Caco-2 (cell line): Measurements from ENCODE around the gene PCDH15. TPM values are rescaled to one million over a fixed set of nuclear protein-coding genes. Genes with fewer than 3 reads are reported as not detected.

Experiments used
- BruUV-seq: library from RNA; stranded (reverse); fragments of 400-500 nt; replicated peaks from 2 replicates; lab custom pipeline; 2021; lab: Mats Ljungman, UMichigan
- CTCF ChIA-PET: fragments of 300-600 bp; sonication (Branson Sonifier 250); formaldehyde crosslinking; loops from one replicate; lab custom pipeline; 2022; ENCODE audit warnings: antibody characterized with exemption; lab: Charles Lee
- POLR2A ChIA-PET: fragments of 300-600 bp; sonication (Branson Sonifier 250); formaldehyde crosslinking; loops from one replicate; lab custom pipeline; 2022; ENCODE audit warnings: antibody characterized with exemption; lab: Charles Lee
- DNase-seq, 2 experiments: peaks; one replicate each; pipeline versions ENCODE4 v3.0.0 to v3.0.0-alpha.2; 2020 to 2022
- H3K27me3 ChIP-seq: replicated peaks from 2 replicates; pipeline ENCODE4 v1.6.0; 2011; ENCODE audit warnings: low read length; ENCODE audit not compliant: control insufficient read depth, insufficient read depth
- H3K36me3 ChIP-seq: 2 replicates; pipeline ENCODE4 v1.5.1; 2011; ENCODE audit warnings: low read length; ENCODE audit not compliant: control insufficient read depth, insufficient read depth
- H3K4me1 ChIP-seq: fragments of 250-450 bp; sonication (Bioruptor Pico); 2 replicates; pipeline ENCODE4 v1.5.1; 2020; ENCODE audit warnings: mild to moderate bottlenecking
- H3K4me3 ChIP-seq: 2 replicates; pipeline ENCODE4 v1.5.1; 2011; ENCODE audit warnings: low read depth, mild to moderate bottlenecking, control low read depth, low read length
- H3K9me3 ChIP-seq: fragments of 250-450 bp; sonication (Bioruptor Pico); 2 replicates; pipeline ENCODE4 v1.5.1; 2020; ENCODE audit warnings: mild to moderate bottlenecking, moderate library complexity
- H3K27ac Mint-ChIP-seq: one replicate; pipeline ENCODE4 v1.8.0; 2022; ENCODE audit warnings: mixed read lengths; ENCODE audit not compliant: unreplicated experiment
- H3K27me3 Mint-ChIP-seq: one replicate; pipeline ENCODE4 v1.8.0; 2022; ENCODE audit warnings: mixed read lengths; ENCODE audit not compliant: insufficient read depth, unreplicated experiment
- H3K36me3 Mint-ChIP-seq: one replicate; pipeline ENCODE4 v1.8.0; 2022; ENCODE audit warnings: mild to moderate bottlenecking, mixed read lengths; ENCODE audit not compliant: insufficient read depth, unreplicated experiment
- H3K4me1 Mint-ChIP-seq: one replicate; pipeline ENCODE4 v1.8.0; 2022; ENCODE audit warnings: low read depth, mixed read lengths; ENCODE audit not compliant: unreplicated experiment
- H3K4me3 Mint-ChIP-seq: one replicate; pipeline ENCODE4 v1.8.0; 2022; ENCODE audit warnings: mild to moderate bottlenecking, moderate library complexity, mixed read lengths; ENCODE audit not compliant: unreplicated experiment
- H3K9me3 Mint-ChIP-seq: one replicate; pipeline ENCODE4 v1.8.0; 2022; ENCODE audit warnings: mixed read lengths; ENCODE audit not compliant: unreplicated experiment
- CTCF ChIP-seq, 2 experiments: fragments of 200-600 bp in 1 of 2; IDR thresholded peaks; 1 replicate in 1 of 2; 2 replicates in 1 of 2; pipeline versions ENCODE4 v1.5.1 to v1.8.0; 2011 to 2022; ENCODE audit warnings: antibody characterized with exemption in 1 of 2, control low read depth in 1 of 2, inconsistent platforms in 1 of 2, low read depth in 1 of 2, low read length in 1 of 2, mild to moderate bottlenecking in 1 of 2, moderate library complexity in 1 of 2; ENCODE audit not compliant: insufficient read depth in 1 of 2, severe bottlenecking in 1 of 2, unreplicated experiment in 1 of 2
- intact Hi-C: fragments of 100-400 bp; cut with micrococcal nuclease; formaldehyde crosslinking; loops from one replicate; pipeline ENCODE4 v1.10.0; 2022; ENCODE audit not compliant: unreplicated experiment
- total RNA-seq: library from RNA; stranded (reverse); gene quantifications from 2 replicates; pipeline ENCODE4 v1.2.3, GENCODE V29; 2022

Gene PCDH15
- total RNA-seq, 1 experiment from 2014 or later: 0.02 TPM

GRCh38 chr10:53978301-53978700, 822.7 kb downstream of the PCDH15 start:
- Histone ChIP-seq H3K4me1 (no peaks in the 10 kb centered on the region), H3K9me3 (no peaks in the 10 kb centered on the region), H3K4me3 (no peak overlapping the region), H3K27me3 (no peaks in the 10 kb centered on the region), H3K36me3 (no peaks in the 10 kb centered on the region)
- CTCF ChIA-PET: no interaction called here
- Mint-ChIP-seq H3K27me3 (no peaks in the 10 kb centered on the region), H3K4me1 (no peaks in the 10 kb centered on the region), H3K27ac (no peak overlapping the region), H3K4me3 (no peak overlapping the region), H3K9me3 (no peaks in the 10 kb centered on the region), H3K36me3 (no peaks in the 10 kb centered on the region)
- DNase-seq: no peak
- no peak for TF ChIP-seq CTCF (IDR thresholded peaks at IDR 0.05; ENCODE audit: insufficient read depth in 1 of 2, low read depth in 1 of 2, low read length in 1 of 2, severe bottlenecking in 1 of 2, unreplicated experiment in 1 of 2)
- POLR2A ChIA-PET: no interaction called here
- BruUV-seq: no TSS peak
- intact Hi-C loops: loop anchor here (5.0 kb wide), 1 partner anchor 51 kb away; no protein-coding TSS in a partner anchor

- Histone ChIP-seq H3K36me3 (no peaks in the 10 kb centered on the region), H3K27me3 (no peaks in the 10 kb centered on the region), H3K9me3 (no peaks in the 10 kb centered on the region), H3K4me3 (no peak overlapping the region), H3K4me1 (no peaks in the 10 kb centered on the region)
- ChIA-PET CTCF (interaction anchor here (0.5 kb wide), 1 partner anchor 242 kb away, joined by 5 read pairs; no protein-coding TSS in a partner anchor), POLR2A (no interaction called here)
- H3K27ac Mint-ChIP-seq: no peak overlapping the region
- H3K4me1 Mint-ChIP-seq: no peaks in the 10 kb centered on the region
- no peak for DNase-seq
- intact Hi-C loops: loop anchor here (5.0 kb wide), 1 partner anchor 50 kb away; no protein-coding TSS in a partner anchor
- BruUV-seq: no TSS peak
- H3K36me3 Mint-ChIP-seq: no peaks in the 10 kb centered on the region
- no peak overlapping the region for H3K4me3 Mint-ChIP-seq
- no peaks in the 10 kb centered on the region for H3K27me3 Mint-ChIP-seq
- no peaks in the 10 kb centered on the region for H3K9me3 Mint-ChIP-seq
- no peak for TF ChIP-seq CTCF (IDR thresholded peaks at IDR 0.05; ENCODE audit: insufficient read depth in 1 of 2, low read depth in 1 of 2, low read length in 1 of 2, severe bottlenecking in 1 of 2, unreplicated experiment in 1 of 2)
Observed at GRCh38 chr10:53977267-53977666, 823.8 kb downstream of the PCDH15 start.

- intact Hi-C loops: loop anchor here (5.0 kb wide), 1 partner anchor 360 kb away; no protein-coding TSS in a partner anchor
- no peaks in the 10 kb centered on the region for H3K4me1 ChIP-seq
- no peaks in the 10 kb centered on the region for H3K36me3 Mint-ChIP-seq
- no peaks in the 10 kb centered on the region for H3K36me3 ChIP-seq
- H3K27me3 ChIP-seq: no peaks in the 10 kb centered on the region
- BruUV-seq: no TSS peak
- no peaks in the 10 kb centered on the region for H3K27me3 Mint-ChIP-seq
- no peak for DNase-seq
- peaks cover 3% of the 10 kb centered on the region; the same call in 1 of the 2 replicates for H3K9me3 ChIP-seq
- no peak for TF ChIP-seq CTCF (IDR thresholded peaks at IDR 0.05; ENCODE audit: insufficient read depth in 1 of 2, low read depth in 1 of 2, low read length in 1 of 2, severe bottlenecking in 1 of 2, unreplicated experiment in 1 of 2)
- no peaks in the 10 kb centered on the region for H3K9me3 Mint-ChIP-seq
- no peak overlapping the region for H3K4me3 Mint-ChIP-seq
- ChIA-PET CTCF (interaction anchor here (0.7 kb wide), 1 partner anchor 164 kb away, joined by 3 read pairs; no protein-coding TSS in a partner anchor), POLR2A (no interaction called here)
- H3K4me1 Mint-ChIP-seq: no peaks in the 10 kb centered on the region
- H3K27ac Mint-ChIP-seq: peak overlapping the region; percentile 37
- H3K4me3 ChIP-seq: no peak overlapping the region
Observed at GRCh38 chr10:53957401-53957800, 843.6 kb downstream of the PCDH15 start.
